22Rv1 (cell line): Measurements from ENCODE around the gene LMO3.

Experiments
- H3K27ac ChIP-seq: fragments of 450-650 bp; 2 replicates; pipeline ENCODE4 v1.5.1; 2017
- CTCF ChIP-seq: fragments of 450-650 bp; IDR thresholded peaks from 2 replicates; pipeline ENCODE4 v1.5.1; 2017; ENCODE audit warnings: mild to moderate bottlenecking
- ZFX ChIP-seq: fragments of 450-650 bp; IDR thresholded peaks from 2 replicates; pipeline ENCODE4 v1.6.1; 2017; ENCODE audit warnings: antibody characterized with exemption, borderline replicate concordance

Gene LMO3

GRCh38 chr12:16600525-16600924 is 5.4 kb downstream of the LMO3 start:
- TF ChIP-seq CTCF: no peak
- no peak for TF ChIP-seq ZFX

GRCh38 chr12:16599081-16599480 is 6.9 kb downstream of the LMO3 start:
- H3K27ac ChIP-seq: no peak overlapping the region
- no peak for TF ChIP-seq CTCF
- TF ChIP-seq ZFX: no peak

More at GRCh38 chr12:16600525-16600924, 5.4 kb downstream of the LMO3 start:
- no peak overlapping the region for H3K27ac ChIP-seq

- no peak for TF ChIP-seq ZFX
- TF ChIP-seq CTCF: no peak
- H3K27ac ChIP-seq: no peak overlapping the region
These were observed 11.2 kb downstream of the LMO3 start for GRCh38 chr12:16594797-16595196.

GRCh38 chr12:16593546-16593945 is 12.4 kb downstream of the LMO3 start:
- no peak for TF ChIP-seq CTCF
- no peak for TF ChIP-seq ZFX
- no peak overlapping the region for H3K27ac ChIP-seq

- TF ChIP-seq CTCF (no peak), ZFX (no peak)
- H3K27ac ChIP-seq: no peak overlapping the region
These were observed 15.3 kb downstream of the LMO3 start for GRCh38 chr12:16590645-16591044.

GRCh38 chr12:16588812-16589211 is 17.1 kb downstream of the LMO3 start:
- H3K27ac ChIP-seq: no peak overlapping the region
- no peak for TF ChIP-seq CTCF
- TF ChIP-seq ZFX: no peak

- TF ChIP-seq CTCF (no peak), ZFX (no peak)
- H3K27ac ChIP-seq: no peak overlapping the region
These were observed 18.4 kb downstream of the LMO3 start for GRCh38 chr12:16587514-16587913.
